Bronchial epithelial cell (primary cell): ENCODE data around the gene MAP1LC3B. TPM values are rescaled to one million over a fixed set of nuclear protein-coding genes. Genes with fewer than 3 reads are reported as not detected.
A peak's percentile ranks its signal among the peaks of the same experiment; 100 is the strongest.
"Not testable (repeated sequence)": the region's sequence is repeated elsewhere in the genome, so short reads cannot be mapped to it uniquely, and the experiment has no call there.

Experiments used
- DNase-seq: peaks from one replicate; pipeline ENCODE4 v3.0.0-alpha.2; 2010; ENCODE audit warnings: low read depth
- FAIRE-seq: peaks from 2 replicates; lab custom pipeline; 2011; peaks lifted over from hg19 to GRCh38; lab: Jason Lieb, UNC
- H3K27me3 ChIP-seq: 2 replicates; pipeline ENCODE4 v1.5.1; 2011; ENCODE audit warnings: low read length; ENCODE audit not compliant: control insufficient read depth, insufficient read depth
- H3K36me3 ChIP-seq: 2 replicates; pipeline ENCODE4 v1.5.1; 2011; ENCODE audit warnings: low read length; ENCODE audit not compliant: control insufficient read depth, insufficient read depth
- H3K4me3 ChIP-seq: 2 replicates; pipeline ENCODE4 v1.5.1; 2011; ENCODE audit warnings: mild to moderate bottlenecking, low read depth, low read length, control low read depth
- total RNA-seq: library from RNA; depleted of rRNA; stranded (reverse); fragments of >200 nt; gene quantifications from 2 replicates; pipeline ENCODE4 v1.2.1, GENCODE V29; 2014
- TF ChIP-seq, protein P1 (sequence below): IDR thresholded peaks from 2 replicates; pipeline ENCODE4 v1.5.1; 2011; ENCODE audit warnings: mild to moderate bottlenecking, moderate library complexity, low read length, control low read depth, inconsistent platforms; ENCODE audit not compliant: insufficient read depth, severe bottlenecking

Gene MAP1LC3B
- total RNA-seq, 1 donor from 2014 or later: 75.8 TPM

DNA sequence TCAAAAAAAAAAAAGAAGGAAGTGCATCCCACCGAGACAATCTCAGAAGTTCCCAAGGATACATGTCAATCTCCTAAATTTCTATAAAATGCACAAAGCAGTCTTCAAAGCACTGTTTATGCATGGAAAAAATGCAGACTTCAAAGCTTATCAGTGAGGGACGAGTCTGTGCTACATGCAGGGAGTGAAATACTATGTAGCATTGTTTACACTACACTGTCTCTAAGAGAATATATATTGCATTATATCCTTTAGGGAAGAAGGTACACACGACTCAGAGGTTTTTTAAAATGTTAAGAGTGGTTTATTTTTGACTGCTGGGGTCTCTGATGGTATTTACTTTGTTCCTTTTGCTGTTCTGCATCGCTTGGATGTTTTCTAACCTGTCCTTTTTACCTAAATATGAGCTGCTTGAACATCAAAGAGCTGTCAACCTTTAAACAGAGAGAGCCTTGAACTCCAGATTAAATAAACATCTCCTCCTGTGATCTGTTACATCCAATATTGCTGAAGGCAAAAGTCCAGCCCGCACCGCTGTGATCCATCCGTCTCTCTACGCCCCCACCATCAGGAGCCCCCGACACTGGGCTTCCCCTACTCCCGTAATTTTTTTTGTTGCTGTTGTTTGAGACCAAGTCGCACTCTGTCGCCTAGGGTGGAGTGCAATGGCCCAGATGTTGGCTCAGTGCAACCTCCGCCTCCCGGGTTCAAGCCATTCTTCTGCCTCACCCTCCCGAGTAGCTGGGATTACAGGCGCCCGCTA is 9.9 kb upstream of the MAP1LC3B start:
- TF ChIP-seq, protein P1, sequence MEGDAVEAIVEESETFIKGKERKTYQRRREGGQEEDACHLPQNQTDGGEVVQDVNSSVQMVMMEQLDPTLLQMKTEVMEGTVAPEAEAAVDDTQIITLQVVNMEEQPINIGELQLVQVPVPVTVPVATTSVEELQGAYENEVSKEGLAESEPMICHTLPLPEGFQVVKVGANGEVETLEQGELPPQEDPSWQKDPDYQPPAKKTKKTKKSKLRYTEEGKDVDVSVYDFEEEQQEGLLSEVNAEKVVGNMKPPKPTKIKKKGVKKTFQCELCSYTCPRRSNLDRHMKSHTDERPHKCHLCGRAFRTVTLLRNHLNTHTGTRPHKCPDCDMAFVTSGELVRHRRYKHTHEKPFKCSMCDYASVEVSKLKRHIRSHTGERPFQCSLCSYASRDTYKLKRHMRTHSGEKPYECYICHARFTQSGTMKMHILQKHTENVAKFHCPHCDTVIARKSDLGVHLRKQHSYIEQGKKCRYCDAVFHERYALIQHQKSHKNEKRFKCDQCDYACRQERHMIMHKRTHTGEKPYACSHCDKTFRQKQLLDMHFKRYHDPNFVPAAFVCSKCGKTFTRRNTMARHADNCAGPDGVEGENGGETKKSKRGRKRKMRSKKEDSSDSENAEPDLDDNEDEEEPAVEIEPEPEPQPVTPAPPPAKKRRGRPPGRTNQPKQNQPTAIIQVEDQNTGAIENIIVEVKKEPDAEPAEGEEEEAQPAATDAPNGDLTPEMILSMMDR: no peak
- DNase-seq (no peak), FAIRE-seq (no peak)
- Histone ChIP-seq H3K36me3 (no peaks in the 10 kb centered on the region), H3K4me3 (peak overlapping the region; percentile 90), H3K27me3 (no peaks in the 10 kb centered on the region)

DNA sequence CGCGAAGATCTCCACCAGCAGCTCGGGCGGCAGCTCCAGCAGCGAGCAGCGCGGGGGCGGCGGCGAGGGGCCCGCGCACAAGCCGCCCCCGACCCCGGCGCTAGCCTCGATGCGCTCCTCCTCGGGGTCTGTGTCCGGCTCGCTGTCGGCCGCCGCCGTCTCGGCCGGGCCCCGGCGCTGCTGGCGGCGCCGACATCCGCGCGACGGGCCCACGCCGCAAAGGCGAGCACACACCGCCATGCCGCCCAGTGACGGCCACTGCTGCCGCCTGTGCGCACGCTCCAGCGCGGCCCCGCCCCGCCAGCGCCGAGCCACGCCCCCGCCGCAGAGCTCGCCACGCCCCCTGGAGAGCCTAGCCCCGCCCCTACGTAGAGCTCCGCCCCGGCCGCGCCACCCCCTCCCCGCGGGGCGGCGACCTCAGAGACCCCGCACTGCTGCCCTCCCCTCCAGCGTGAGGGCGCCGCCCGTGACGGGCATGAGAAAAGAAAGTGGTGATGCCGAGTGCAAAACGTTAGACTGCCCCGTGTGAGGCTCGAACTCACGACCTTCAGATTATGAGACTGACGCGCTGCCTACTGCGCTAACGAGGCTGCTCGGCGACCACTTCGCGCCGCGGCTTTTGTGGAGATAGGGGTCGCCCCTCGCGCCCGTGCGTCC is 8.5 kb upstream of the MAP1LC3B start, which contains the start of gene FBXO31:
FBXO31 (minus strand) TSS at position 272 of the 657 bp plus-strand sequence; CDS start at position 240, 32 bp downstream.
- DNase-seq (peak; percentile 70), FAIRE-seq (no peak)
- TF ChIP-seq, protein P1: no peak
- Histone ChIP-seq H3K36me3 (no peaks in the 10 kb centered on the region), H3K4me3 (peak within 1 kb of the TSS; percentile 90), H3K27me3 (no peaks in the 10 kb centered on the region)

GRCh38 chr16:87384162-87384874 is 7.8 kb upstream of the MAP1LC3B start:
- no peaks in the 10 kb centered on the region for H3K27me3 ChIP-seq
- FAIRE-seq: no peak
- no peak for DNase-seq
- TF ChIP-seq, protein P1: no peak
- peak overlapping the region; percentile 90 for H3K4me3 ChIP-seq
- no peaks in the 10 kb centered on the region for H3K36me3 ChIP-seq

GRCh38 chr16:87384875-87385167 is 7.3 kb upstream of the MAP1LC3B start:
- FAIRE-seq, DNase-seq, H3K36me3 ChIP-seq, H3K27me3 ChIP-seq: not testable (repeated sequence)
- H3K4me3 ChIP-seq: peak overlapping the region; percentile 90

DNA sequence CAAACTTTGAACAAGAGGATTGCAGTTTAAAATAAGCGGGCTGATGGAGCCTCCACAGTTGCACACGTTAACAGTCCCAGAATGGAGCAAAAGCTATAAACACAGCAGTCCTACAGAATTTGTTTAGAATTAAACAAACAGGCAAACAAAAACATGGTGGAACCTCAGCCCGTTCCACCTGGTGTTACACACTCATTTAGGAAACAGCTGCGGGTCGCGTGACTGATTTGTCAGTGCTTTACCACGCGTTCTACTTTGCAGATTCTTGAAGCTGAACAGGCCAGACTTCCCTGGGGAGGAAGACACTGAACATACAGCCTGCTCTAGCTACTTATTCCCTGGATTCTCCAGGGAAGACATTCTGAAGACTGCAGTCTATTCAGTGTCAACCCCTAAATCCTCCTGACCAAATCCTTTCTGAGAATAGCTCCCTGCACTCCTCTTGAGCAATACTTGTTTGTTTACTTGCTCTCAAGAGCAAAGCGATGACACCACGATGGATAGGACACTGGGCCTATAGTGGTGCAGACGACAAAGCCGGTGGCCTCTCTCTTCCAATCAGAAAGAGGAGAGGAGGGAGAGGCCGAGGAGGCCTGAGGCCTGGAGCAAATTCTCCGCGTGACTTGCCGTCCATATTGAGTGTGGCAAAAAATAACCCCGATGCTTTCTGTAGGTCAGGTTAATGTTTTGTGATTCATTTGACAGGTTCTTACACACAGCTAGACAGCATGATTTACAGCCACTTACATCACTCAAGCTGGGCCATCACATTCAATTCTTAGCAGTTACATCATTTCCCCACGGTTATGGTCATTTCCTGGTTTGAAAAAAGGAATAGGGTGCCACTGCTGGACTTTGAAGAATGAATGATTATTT is 4.0 kb upstream of the MAP1LC3B start:
- Histone ChIP-seq H3K36me3 (peaks cover 3% of the 10 kb centered on the region), H3K4me3 (peak overlapping the region; percentile 14), H3K27me3 (no peaks in the 10 kb centered on the region)
- DNase-seq (peak; percentile 99), FAIRE-seq (peak; percentile 13)
- TF ChIP-seq, protein P1: no peak
